Osteoblast (primary cell): Measurements from ENCODE around the gene CRYZL1. TPM values are rescaled to one million over a fixed set of nuclear protein-coding genes. Genes with fewer than 3 reads are reported as not detected.
"Not testable (repeated sequence)": the region's sequence is repeated elsewhere in the genome, so short reads cannot be mapped to it uniquely, and the experiment has no call there.

ENCODE experiments used
- DNase-seq: peaks from one replicate; pipeline ENCODE4 v3.0.0; 2011; ENCODE audit warnings: low spot score, mixed read lengths; ENCODE audit not compliant: insufficient read length; ENCODE audit errors: missing footprints
- H2AFZ ChIP-seq: 2 replicates; pipeline ENCODE4 v1.6.0; 2011; ENCODE audit warnings: mild to moderate bottlenecking, low read length
- H3K27ac ChIP-seq: 2 replicates; pipeline ENCODE4 v1.5.1; 2011; ENCODE audit warnings: mild to moderate bottlenecking, low read depth, low read length, moderate library complexity
- H3K27me3 ChIP-seq: 2 replicates; pipeline ENCODE4 v1.6.0; 2012; ENCODE audit warnings: mild to moderate bottlenecking, control low read depth, inconsistent platforms, low read length, moderate library complexity; ENCODE audit not compliant: insufficient read depth
- H3K36me3 ChIP-seq: 2 replicates; pipeline ENCODE4 v1.5.1; 2011; ENCODE audit warnings: mild to moderate bottlenecking, low read length, control low read depth, moderate library complexity; ENCODE audit not compliant: insufficient read depth
- H3K4me1 ChIP-seq: 2 replicates; pipeline ENCODE4 v1.5.1; 2011; ENCODE audit warnings: mild to moderate bottlenecking, low read length, control low read depth, moderate library complexity; ENCODE audit not compliant: insufficient read depth
- H3K4me2 ChIP-seq: 2 replicates; pipeline ENCODE4 v1.6.0; 2011; ENCODE audit warnings: mild to moderate bottlenecking, low read length; ENCODE audit not compliant: insufficient read depth
- H3K4me3 ChIP-seq: fragments of 200-600 bp; sonication (generic); 3 replicates; pipeline ENCODE4 v1.5.1; 2012; ENCODE audit warnings: mild to moderate bottlenecking, low read length, inconsistent platforms; ENCODE audit not compliant: insufficient read depth
- H3K79me2 ChIP-seq: 2 replicates; pipeline ENCODE4 v1.6.0; 2012; ENCODE audit warnings: mild to moderate bottlenecking, low read length, control low read depth, inconsistent platforms; ENCODE audit not compliant: insufficient read depth
- H3K9me3 ChIP-seq: 2 replicates; pipeline ENCODE4 v1.5.1; 2011; ENCODE audit warnings: low read depth, low read length, control low read depth
- H4K20me1 ChIP-seq: 2 replicates; pipeline ENCODE4 v1.6.0; 2012; ENCODE audit warnings: mild to moderate bottlenecking, low read length, control low read depth; ENCODE audit not compliant: insufficient read depth
- CTCF ChIP-seq: IDR thresholded peaks from 2 replicates; pipeline ENCODE4 v1.5.1; 2011; ENCODE audit warnings: mild to moderate bottlenecking, low read depth, low read length, moderate library complexity; ENCODE audit errors: extremely low read depth
- total RNA-seq: library from RNA; depleted of rRNA; stranded (reverse); fragments of >200 nt; gene quantifications from 2 replicates; pipeline ENCODE4 v1.2.3, GENCODE V29; 2012

The CRYZL1 gene
- total RNA-seq, 1 donor: 28.6 TPM

- Histone ChIP-seq H3K4me2 (peak overlapping the region; percentile 34), H3K9me3 (no peaks in the 10 kb centered on the region), H3K4me1 (peaks cover 40% of the 10 kb centered on the region), H3K36me3 (no peaks in the 10 kb centered on the region), H3K27me3 (no peaks in the 10 kb centered on the region), H3K27ac (peak overlapping the region; percentile 57), H2AFZ (no peak overlapping the region), H4K20me1 (peaks cover 6% of the 10 kb centered on the region), H3K4me3 (no peak overlapping the region), H3K79me2 (peaks cover 65% of the 10 kb centered on the region)
- TF ChIP-seq CTCF: no peak
- DNase-seq: no peak
Observed at GRCh38 chr21:33682992-33683627, 41.6 kb upstream of the CRYZL1 start.

GRCh38 chr21:33680870-33681269, 39.3 kb upstream of the CRYZL1 start:
- DNase-seq: no peak
- Histone ChIP-seq H3K27me3 (no peaks in the 10 kb centered on the region), H3K79me2 (peaks cover 68% of the 10 kb centered on the region), H3K4me2 (no peak overlapping the region), H2AFZ (no peak overlapping the region), H3K36me3 (no peaks in the 10 kb centered on the region), H3K4me1 (peaks cover 30% of the 10 kb centered on the region), H3K4me3 (no peak overlapping the region), H3K27ac (no peak overlapping the region), H3K9me3 (no peaks in the 10 kb centered on the region), H4K20me1 (peaks cover 14% of the 10 kb centered on the region)
- TF ChIP-seq CTCF: no peak

GRCh38 chr21:33677450-33677849, 35.9 kb upstream of the CRYZL1 start:
- H4K20me1 ChIP-seq: peaks cover 30% of the 10 kb centered on the region
- no peaks in the 10 kb centered on the region for H3K36me3 ChIP-seq
- TF ChIP-seq CTCF: no peak
- no peak overlapping the region for H3K4me2 ChIP-seq
- H3K4me1 ChIP-seq: no peaks in the 10 kb centered on the region
- H2AFZ ChIP-seq: no peak overlapping the region
- H3K27me3 ChIP-seq: no peaks in the 10 kb centered on the region
- no peak for DNase-seq
- no peaks in the 10 kb centered on the region for H3K9me3 ChIP-seq
- peaks cover 82% of the 10 kb centered on the region for H3K79me2 ChIP-seq
- H3K4me3 ChIP-seq: no peak overlapping the region
- no peak overlapping the region for H3K27ac ChIP-seq

GRCh38 chr21:33676666-33677065, 35.1 kb upstream of the CRYZL1 start:
- not testable (repeated sequence) for H3K4me1 ChIP-seq, H2AFZ ChIP-seq, H3K27me3 ChIP-seq, H3K9me3 ChIP-seq, H3K27ac ChIP-seq, H3K4me3 ChIP-seq, H3K36me3 ChIP-seq, H3K4me2 ChIP-seq, DNase-seq
- H3K79me2 ChIP-seq: peaks cover 85% of the 10 kb centered on the region
- H4K20me1 ChIP-seq: peaks cover 30% of the 10 kb centered on the region
